Activated naive CD8-positive, alpha-beta T cell (primary cell): ENCODE measurements around the gene SNED1.
"Not testable (repeated sequence)": the region's sequence is repeated elsewhere in the genome, so short reads cannot be mapped to it uniquely, and the experiment has no call there.

Source experiments
- H3K27ac Mint-ChIP-seq: one replicate; pipeline ENCODE4 v1.8.0; 2021; ENCODE audit warnings: mixed read lengths
- H3K27me3 Mint-ChIP-seq: one replicate; pipeline ENCODE4 v1.8.0; 2021; ENCODE audit warnings: mixed read lengths
- H3K36me3 Mint-ChIP-seq: one replicate; pipeline ENCODE4 v1.8.0; 2021; ENCODE audit warnings: mixed read lengths
- H3K4me1 Mint-ChIP-seq: one replicate; pipeline ENCODE4 v1.8.0; 2021; ENCODE audit warnings: low read depth, mixed read lengths
- H3K4me3 Mint-ChIP-seq: one replicate; pipeline ENCODE4 v1.8.0; 2021; ENCODE audit warnings: mild to moderate bottlenecking, mixed read lengths
- H3K9me3 Mint-ChIP-seq: one replicate; pipeline ENCODE4 v1.8.0; 2021; ENCODE audit warnings: low read depth, mixed read lengths

The SNED1 gene

DNA sequence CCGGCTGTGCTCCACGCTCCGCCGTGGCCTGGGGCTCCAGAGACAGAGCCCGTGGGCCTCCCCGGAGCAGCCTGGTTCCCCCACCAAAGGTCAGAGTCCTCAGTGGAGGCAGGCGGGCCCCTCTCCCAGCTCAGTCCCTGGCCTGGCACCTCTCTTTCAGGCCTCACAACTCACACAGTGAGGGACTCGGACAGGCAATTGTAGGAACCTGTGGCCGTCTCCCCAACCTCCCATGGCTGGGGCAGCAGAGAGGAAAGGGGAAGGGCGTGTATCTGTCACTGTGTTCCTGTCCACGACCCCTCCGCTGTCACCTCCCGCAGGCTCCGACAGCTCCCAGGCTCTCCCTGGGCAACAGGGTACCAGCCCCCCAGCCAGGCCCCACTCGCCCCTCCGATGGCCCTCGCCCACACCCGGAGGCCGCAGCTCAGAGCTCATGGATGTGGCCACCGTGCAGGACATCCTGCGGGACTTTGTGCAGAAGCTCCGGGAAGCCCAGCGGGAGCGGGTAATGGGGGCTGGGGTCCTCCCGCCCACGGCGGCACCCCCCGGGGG is 32.4 kb upstream of the SNED1 start:
- Mint-ChIP-seq H3K27me3 (no peaks in the 10 kb centered on the region), H3K27ac (no peak overlapping the region), H3K4me1 (no peaks in the 10 kb centered on the region), H3K9me3 (no peaks in the 10 kb centered on the region), H3K36me3 (no peaks in the 10 kb centered on the region), H3K4me3 (no peak overlapping the region)

DNA sequence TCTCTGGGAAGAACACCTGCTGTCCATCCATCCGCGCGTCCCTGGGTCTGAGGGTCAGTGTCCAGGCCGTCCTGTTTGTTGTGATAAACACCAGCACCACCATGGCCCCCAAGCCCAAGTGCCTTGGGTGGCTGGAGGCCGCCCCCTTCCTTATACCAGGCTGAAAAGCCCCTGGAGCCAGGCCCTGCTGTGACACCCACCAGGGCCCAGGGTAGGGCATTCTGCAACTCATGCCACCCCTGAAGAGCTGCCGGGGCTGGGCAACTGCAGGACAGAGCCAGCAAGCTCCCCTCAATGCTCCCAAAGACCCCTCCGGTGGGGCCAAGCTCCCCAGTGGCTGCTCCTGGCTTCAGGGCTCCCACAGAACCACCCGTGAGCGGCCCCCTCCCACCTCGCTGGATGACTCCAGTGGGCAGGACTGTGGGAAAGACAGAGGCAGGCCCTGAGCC is 31.9 kb upstream of the SNED1 start:
- Mint-ChIP-seq H3K4me3 (no peak overlapping the region), H3K4me1 (no peaks in the 10 kb centered on the region), H3K36me3 (no peaks in the 10 kb centered on the region), H3K9me3 (no peaks in the 10 kb centered on the region), H3K27me3 (no peaks in the 10 kb centered on the region), H3K27ac (no peak overlapping the region)

DNA sequence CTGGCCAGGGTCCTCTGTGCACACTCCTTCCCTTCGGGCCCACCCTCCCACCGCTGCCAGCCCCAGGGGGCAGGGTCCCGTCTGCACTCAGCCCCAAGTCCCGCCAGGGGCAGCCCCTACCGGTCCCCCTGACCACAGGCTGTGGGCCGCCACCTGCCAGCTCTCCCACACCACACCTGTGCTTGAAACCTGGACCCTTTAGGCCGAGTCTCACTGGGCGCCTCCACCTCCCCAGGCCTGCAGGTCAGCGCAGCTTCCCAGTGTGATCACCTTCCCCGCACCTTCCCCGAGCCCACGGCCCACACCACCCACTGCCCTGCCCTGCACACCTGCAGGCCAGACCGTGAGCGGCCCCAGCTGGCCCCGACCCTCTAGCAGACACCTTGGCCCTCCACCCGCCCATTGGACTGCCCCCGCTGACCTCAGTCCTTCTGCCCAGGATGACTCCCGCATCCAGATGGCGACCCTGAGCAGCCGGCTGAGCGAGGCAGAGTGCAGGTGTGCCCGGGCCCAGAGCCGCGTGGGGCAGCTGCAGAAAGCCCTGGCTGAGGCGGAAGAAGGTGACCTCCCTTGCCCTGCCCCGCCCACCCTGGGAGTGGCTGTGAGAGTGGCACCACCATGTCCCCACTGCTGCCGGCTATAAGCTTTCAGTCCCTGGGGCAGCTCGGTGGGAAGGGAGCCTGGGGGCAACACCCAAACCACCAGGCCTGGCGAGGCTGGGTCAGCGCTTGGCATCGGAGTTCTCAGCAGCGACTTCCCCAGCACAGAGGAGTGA is 31.3 kb upstream of the SNED1 start:
- Mint-ChIP-seq H3K4me1 (no peaks in the 10 kb centered on the region), H3K27me3 (no peaks in the 10 kb centered on the region), H3K9me3 (no peaks in the 10 kb centered on the region), H3K27ac (no peak overlapping the region), H3K4me3 (no peak overlapping the region), H3K36me3 (no peaks in the 10 kb centered on the region)

DNA sequence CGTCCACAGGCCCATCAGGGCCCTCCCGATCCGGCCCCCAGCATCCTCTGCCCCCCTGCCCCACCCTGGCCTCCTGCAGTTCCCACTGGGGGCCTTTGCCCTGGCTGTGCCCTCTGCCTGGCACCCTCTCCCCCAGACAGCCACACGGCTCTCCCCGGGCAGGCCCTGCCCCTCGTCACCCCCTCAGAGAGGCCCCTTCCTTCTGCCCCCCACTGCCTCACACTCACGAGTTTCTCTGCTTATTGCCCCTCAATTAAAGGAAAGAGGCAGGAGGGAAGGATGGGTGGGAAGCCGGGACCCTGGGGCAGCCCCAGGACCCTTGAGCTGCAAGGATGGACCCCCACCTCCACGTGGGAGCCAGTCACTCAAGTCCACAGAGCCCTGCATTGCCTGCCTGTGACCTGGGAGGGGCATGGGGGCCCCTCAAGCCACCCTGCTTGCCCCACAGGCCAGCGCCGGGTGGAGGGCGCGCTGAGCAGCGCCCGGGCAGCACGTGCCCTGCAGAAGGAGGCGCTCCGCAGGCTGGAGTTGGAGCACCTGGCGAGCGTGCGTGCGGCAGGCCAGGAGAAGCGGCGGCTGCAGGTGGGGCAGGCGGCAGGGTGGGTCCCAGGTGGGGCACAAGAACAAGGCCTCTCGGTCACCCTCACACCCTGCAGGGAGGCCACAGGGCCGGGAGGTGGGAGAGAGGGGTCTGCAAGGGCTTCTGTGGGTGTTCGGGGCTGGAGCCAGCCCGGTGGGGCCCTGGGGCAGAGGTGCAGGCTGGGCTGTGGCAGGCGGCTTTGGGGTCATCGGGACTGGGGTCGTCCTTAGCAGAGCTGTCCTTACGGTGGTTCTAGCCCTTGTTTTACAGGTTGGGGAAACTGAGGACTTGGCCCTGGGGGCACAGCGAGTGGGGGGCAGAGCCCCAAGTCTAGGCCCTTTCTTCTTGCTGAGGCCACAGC is 30.5 kb upstream of the SNED1 start:
- no peaks in the 10 kb centered on the region for H3K9me3 Mint-ChIP-seq
- H3K4me1 Mint-ChIP-seq = no peaks in the 10 kb centered on the region
- no peaks in the 10 kb centered on the region for H3K27me3 Mint-ChIP-seq
- H3K27ac Mint-ChIP-seq = no peak overlapping the region
- H3K4me3 Mint-ChIP-seq = no peak overlapping the region
- H3K36me3 Mint-ChIP-seq = no peaks in the 10 kb centered on the region

DNA sequence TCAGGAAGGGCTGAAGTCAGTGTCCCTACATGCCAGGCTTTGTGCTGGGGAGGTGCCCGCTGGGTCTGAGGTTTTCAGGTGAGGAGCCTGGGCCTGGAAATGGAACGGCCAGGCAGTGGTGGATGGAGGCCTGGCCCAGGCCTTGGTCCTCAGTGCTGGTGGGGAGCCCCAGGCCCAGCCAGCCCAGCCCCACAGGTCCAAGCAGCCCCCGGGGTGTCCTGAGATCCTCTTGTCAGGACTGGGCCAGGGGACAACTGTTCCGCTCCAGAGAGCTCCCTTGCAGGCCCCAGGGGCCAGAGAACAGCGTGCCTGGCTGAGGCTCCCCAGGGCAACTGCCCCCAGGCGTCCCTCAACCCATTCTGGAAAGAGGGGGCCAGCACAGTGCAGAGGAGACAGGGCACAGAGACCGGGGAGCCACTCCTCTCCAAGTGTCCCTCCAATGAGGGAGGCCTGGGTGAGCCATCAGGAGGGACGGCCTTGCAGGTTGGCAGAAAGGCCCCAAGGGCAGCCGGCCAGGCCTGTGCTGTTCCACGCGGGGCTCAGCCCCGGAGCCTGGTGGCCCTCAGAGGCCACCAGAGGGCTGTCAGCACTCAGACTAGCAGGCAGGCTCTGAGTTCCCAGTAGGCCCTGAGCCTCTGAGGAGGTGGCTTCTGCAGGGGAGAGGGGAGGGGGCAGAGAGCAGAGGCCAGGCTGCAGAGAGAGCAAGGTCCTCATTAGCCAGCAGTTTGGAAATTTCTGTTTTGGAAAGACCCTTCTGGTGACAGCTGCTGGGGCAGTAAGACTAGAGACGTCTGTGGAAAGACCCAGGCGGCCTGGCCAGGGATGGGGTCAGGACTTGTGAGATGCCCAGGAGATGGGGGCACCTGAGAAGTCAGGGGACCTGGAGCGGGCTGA is 29.4 kb upstream of the SNED1 start:
- Mint-ChIP-seq H3K27me3 (no peaks in the 10 kb centered on the region), H3K4me3 (no peak overlapping the region), H3K36me3 (peaks cover 3% of the 10 kb centered on the region), H3K27ac (no peak overlapping the region), H3K9me3 (no peaks in the 10 kb centered on the region), H3K4me1 (peaks cover 3% of the 10 kb centered on the region)

DNA sequence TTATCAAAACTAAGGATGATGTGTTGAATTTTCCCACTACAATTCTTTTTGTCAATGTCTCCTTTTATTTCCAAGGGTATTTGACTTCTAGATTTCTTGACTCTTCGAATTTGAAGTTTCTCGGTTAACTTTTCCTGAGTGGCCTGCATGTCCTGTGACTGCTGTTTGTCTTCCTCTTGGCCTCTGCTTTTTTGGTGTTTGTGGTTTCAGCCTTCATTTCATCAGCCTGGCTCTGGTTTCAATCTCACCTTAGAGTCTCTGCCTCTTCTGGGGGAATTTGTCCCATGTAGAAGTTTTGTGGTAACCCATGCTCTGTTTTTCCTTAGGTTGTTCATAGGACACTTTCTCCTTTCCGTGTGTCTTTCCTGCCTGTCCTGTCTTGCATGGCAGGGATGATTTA is 28.3 kb upstream of the SNED1 start:
- no peak overlapping the region for H3K27ac Mint-ChIP-seq
- H3K4me1 Mint-ChIP-seq = peaks cover 11% of the 10 kb centered on the region
- H3K4me3 Mint-ChIP-seq = no peak overlapping the region
- H3K9me3 Mint-ChIP-seq = no peaks in the 10 kb centered on the region
- H3K36me3 Mint-ChIP-seq = peaks cover 3% of the 10 kb centered on the region
- H3K27me3 Mint-ChIP-seq = no peaks in the 10 kb centered on the region

DNA sequence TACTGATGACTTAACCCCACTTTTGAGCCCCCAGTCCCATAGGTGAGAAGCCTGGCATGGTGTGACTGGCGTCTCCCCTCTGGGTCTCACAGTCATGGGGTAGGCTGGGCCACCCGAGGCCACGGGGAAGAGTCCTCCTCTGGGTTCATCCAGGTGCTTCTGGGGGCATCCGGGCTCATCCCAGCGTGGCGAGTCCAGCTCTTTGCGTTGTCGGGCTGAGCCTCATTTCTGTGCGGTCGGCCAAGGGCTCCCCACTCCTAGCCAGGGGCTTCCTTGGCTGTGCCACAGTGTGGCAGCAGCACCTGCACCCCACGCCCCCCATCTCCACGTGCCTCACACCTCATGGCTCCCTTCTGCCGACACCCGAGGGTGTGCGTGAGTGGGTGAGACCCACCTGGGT is 27.6 kb upstream of the SNED1 start:
- Mint-ChIP-seq H3K27me3 (no peaks in the 10 kb centered on the region), H3K4me1 (peaks cover 11% of the 10 kb centered on the region), H3K9me3 (no peaks in the 10 kb centered on the region), H3K36me3 (peaks cover 3% of the 10 kb centered on the region), H3K27ac (no peak overlapping the region), H3K4me3 (no peak overlapping the region)

DNA sequence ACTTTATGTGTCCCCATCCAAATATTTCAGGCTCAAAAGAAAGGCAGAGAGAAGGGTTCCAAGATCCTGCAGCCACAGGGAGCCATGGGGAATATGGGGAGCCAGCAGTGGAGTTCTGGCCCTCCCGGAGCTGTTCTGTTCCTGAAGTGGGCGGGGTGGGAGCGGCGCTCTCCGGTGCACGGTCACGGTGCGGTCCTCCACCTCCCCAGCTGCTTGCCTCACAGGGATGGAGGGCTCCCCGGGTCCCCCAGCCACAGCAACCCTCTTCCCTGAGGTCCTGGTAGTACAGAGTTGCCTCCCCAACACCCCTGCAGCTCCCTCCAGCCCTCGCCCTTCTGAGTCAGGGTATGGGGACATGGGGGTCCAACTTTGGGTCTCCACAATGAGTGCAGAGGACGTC is 26.2 kb upstream of the SNED1 start:
- Mint-ChIP-seq H3K4me1 (peaks cover 11% of the 10 kb centered on the region), H3K27me3 (no peaks in the 10 kb centered on the region), H3K9me3 (no peaks in the 10 kb centered on the region), H3K36me3 (peaks cover 3% of the 10 kb centered on the region), H3K27ac (no peak overlapping the region), H3K4me3 (no peak overlapping the region)

DNA sequence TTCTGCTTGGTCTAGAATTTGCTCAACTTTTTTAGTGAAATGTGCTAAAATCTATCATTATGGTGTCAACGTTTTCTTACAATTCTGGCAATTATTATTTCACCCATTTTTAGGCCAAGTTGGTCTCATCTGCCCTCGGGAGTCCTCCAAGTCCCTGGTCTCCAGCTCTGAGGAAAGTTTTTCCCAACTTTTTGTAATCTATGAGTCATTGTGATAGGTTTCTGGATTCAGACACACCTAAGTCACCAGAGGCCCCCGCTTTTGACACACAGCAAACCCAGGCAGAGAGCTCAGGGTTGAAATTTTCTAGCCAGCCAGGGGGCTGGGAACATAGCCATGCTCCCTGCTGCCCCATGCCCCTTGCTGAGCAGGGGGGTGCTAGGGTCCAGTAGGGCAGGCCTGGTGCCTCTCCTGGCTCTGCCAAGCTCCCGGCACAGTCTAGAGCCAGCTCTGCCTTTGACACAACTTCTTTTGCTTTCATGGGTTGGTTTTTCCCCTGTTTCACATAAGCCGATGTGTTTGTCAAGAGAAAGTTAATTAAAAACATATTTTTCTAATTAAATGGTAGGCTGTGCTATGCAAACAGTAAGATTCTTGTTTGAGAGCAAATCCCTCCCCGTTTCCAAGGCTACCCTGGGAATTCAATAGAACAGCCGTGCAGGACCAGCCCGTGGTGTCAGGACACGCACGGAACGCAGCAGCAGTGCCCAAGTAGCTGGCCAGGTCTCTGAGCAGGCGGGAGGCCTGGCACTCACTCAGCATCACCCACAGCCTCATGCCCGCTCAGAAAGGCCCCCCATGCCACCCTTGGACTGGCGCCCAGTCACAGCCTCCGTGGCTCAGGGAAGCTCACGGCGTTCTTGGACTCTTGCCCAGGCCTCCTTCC is 25.5 kb upstream of the SNED1 start:
- Mint-ChIP-seq H3K4me1 (peaks cover 11% of the 10 kb centered on the region), H3K27ac (no peak overlapping the region), H3K9me3 (no peaks in the 10 kb centered on the region), H3K36me3 (peaks cover 3% of the 10 kb centered on the region), H3K27me3 (no peaks in the 10 kb centered on the region), H3K4me3 (no peak overlapping the region)

DNA sequence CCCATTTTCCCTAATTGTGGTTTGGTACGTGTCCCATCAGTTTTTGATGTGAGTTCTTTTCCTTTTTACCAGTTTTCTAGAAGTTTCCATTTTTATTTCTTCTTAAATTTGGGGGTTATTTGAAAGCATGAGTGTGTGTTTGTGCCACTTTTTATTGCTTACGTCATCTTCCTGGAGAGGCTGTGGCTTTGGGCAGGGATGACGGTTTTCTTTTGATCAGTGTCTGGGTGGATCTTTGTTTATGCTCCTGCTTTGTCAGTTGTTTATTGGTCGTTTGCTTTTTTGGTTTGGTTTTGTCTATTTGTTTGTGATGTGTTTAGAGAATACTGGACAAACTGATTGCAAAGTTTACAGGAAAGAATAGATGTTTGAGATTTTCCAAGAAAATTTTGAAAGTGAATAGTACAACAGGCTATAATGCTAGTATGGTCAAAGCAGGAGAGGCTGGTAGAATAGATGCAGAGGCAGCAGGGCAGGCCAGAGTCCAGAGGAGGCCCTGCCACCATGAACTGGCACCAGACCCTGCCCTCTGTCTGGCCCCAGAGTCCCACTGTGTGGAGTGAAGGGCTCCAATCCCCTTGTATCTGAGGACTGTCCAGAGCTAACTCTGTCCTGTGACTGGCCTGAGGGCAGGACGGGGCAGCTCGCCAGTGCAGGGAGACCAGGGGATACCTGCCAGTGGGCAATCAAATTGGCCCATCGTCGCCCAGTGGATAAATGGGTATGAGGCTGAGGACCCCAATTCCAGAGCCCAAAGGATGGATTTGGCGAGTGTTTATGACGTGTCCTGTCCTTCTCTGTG is 23.4 kb upstream of the SNED1 start:
- Mint-ChIP-seq H3K4me1 (peaks cover 11% of the 10 kb centered on the region), H3K36me3 (peaks cover 3% of the 10 kb centered on the region), H3K27ac (no peak overlapping the region), H3K27me3 (no peaks in the 10 kb centered on the region), H3K4me3 (peak overlapping the region; percentile 12), H3K9me3 (no peaks in the 10 kb centered on the region)

DNA sequence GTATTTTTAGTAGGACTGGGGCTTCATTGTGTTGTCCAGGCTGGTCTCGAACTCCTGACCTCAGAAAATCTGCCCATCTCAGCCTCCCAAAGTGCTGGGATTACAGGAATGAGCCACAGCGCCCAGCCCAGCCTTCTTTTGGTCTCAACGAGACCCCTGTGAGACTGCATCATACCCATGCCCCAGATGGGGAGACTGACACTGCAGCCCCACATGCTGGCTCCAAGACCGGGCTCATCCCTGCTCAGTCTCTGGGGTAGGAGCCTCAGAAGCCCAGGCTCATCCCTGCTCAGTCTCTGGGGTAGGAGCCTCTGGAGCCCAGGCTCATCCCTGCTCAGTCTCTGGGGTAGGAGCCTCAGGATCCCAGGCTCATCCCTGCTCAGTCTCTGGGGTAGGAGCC is 22.5 kb upstream of the SNED1 start:
- H3K27me3 Mint-ChIP-seq, H3K36me3 Mint-ChIP-seq, H3K9me3 Mint-ChIP-seq, H3K4me3 Mint-ChIP-seq, H3K27ac Mint-ChIP-seq: not testable (repeated sequence)
- peaks cover 11% of the 10 kb centered on the region for H3K4me1 Mint-ChIP-seq

DNA sequence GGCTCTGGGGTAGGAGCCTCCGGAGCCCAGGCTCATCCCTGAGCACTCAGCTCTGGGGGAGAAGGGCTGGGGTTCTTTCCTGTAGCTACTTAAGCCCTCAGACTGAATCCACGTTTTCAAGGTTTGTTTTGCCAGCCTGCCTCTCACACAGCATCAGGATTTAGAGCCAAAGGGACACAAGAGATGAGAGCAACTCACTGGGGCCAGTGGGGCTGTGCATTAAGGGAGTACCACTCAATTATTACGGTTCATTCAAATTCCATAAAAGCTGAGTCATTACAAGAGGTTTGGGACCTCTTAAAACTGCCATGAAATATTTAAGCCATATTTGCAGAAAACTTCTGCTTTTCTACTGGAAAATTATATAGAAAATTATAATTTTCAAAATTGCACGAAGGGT is 17.1 kb upstream of the SNED1 start:
- H3K9me3 Mint-ChIP-seq = no peaks in the 10 kb centered on the region
- no peaks in the 10 kb centered on the region for H3K36me3 Mint-ChIP-seq
- H3K27ac Mint-ChIP-seq = no peak overlapping the region
- no peaks in the 10 kb centered on the region for H3K27me3 Mint-ChIP-seq
- no peak overlapping the region for H3K4me3 Mint-ChIP-seq
- peaks cover 3% of the 10 kb centered on the region for H3K4me1 Mint-ChIP-seq
